Body of pancreas (tissue), 4 donors: ENCODE measurements around the gene PIP5K1B.

Experiments used
- POLR2A ChIP-seq, 3 donors: fragments of 450-650 bp; IDR thresholded peaks; one replicate each; pipeline ENCODE4 v1.6.1; 2016; ENCODE audit warnings: antibody characterized with exemption in 3 of 3, mild to moderate bottlenecking in 2 of 3
- TF ChIP-seq, protein P1 (sequence below), 7 experiments: fragments of 450-650 bp in 4 of 7; fragments of 200-600 bp in 3 of 7; sonication (generic) in 3 of 7; IDR thresholded peaks; one replicate each; pipeline ENCODE4 v1.5.1; 2016 to 2019; ENCODE audit warnings: antibody characterized with exemption in 7 of 7

DNA sequence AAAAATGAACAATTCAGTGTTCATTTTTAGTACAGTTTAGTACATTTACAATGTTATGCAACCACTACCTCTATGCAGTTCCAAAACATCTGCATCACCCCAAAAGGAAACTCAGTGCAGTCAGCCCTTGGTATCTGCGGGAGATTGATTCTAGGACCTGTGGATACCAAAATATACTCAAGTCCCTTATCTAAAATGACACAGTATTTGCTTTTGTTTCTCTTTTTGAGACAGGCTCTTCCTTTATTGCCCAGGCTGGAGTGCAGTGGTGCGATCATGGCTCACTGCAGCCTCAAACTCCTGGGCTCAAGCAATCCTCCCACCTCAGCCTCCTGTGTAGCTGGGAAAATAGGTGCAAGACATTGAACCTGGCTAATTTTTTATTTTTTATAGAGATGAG, 114.0 kb downstream of the PIP5K1B start:
- TF ChIP-seq, protein P1, sequence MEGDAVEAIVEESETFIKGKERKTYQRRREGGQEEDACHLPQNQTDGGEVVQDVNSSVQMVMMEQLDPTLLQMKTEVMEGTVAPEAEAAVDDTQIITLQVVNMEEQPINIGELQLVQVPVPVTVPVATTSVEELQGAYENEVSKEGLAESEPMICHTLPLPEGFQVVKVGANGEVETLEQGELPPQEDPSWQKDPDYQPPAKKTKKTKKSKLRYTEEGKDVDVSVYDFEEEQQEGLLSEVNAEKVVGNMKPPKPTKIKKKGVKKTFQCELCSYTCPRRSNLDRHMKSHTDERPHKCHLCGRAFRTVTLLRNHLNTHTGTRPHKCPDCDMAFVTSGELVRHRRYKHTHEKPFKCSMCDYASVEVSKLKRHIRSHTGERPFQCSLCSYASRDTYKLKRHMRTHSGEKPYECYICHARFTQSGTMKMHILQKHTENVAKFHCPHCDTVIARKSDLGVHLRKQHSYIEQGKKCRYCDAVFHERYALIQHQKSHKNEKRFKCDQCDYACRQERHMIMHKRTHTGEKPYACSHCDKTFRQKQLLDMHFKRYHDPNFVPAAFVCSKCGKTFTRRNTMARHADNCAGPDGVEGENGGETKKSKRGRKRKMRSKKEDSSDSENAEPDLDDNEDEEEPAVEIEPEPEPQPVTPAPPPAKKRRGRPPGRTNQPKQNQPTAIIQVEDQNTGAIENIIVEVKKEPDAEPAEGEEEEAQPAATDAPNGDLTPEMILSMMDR (IDR thresholded peaks at IDR 0.05) = no peak
- TF ChIP-seq POLR2A (IDR thresholded peaks at IDR 0.05) = no peak
